HepG2 (cell line): ENCODE results near the gene AJM1. TPM values are rescaled to one million over a fixed set of nuclear protein-coding genes. Genes with fewer than 3 reads are reported as not detected.
A peak's percentile ranks its signal among the peaks of the same experiment; 100 is the strongest.

Experiments used
- ATAC-seq: fragments of 200-7000 bp; cut with Tn5 transposase; 3 replicates; pipeline ENCODE4 v1.9.1; 2020; ENCODE audit warnings: mild to moderate bottlenecking, moderate library complexity
- BruUV-seq: library from RNA; stranded (reverse); fragments of 400-500 nt; replicated peaks from 2 replicates; lab custom pipeline; 2021; lab: Mats Ljungman, UMichigan
- CTCF ChIA-PET: fragments of 300-600 bp; formaldehyde crosslinking; extraction: SDS; loops from one replicate; lab custom pipeline; 2021; ENCODE audit warnings: low total read pairs, inconsistent platforms, low intra/inter-chr PET ratio; lab: Yijun Ruan, JAX
- POLR2A ChIA-PET: fragments of 350-600 bp; sonication (Branson Sonifier 250); formaldehyde crosslinking; loops from one replicate; lab custom pipeline; 2020; ENCODE audit warnings: antibody characterized with exemption, inconsistent platforms; lab: Yijun Ruan, JAX
- DNase-seq: peaks from one replicate; pipeline ENCODE4 v3.0.0-alpha.2; 2015; ENCODE audit warnings: low spot score
- FAIRE-seq: peaks from 3 replicates; lab custom pipeline; 2011; peaks lifted over from hg19 to GRCh38; lab: Jason Lieb, UNC
- H2AFZ ChIP-seq: one replicate; pipeline ENCODE4 v1.6.1; 2011; ENCODE audit warnings: low read length, inconsistent platforms
- H3K27ac ChIP-seq: fragments of 300-600 bp; 3 replicates; pipeline ENCODE4 v1.8.0; 2011; ENCODE audit warnings: mixed run types, mild to moderate bottlenecking, mixed read lengths, low read length, inconsistent platforms; ENCODE audit not compliant: insufficient read depth; ENCODE audit errors: extremely low read length
- H3K27me3 ChIP-seq, 2 experiments: fragments of 200-600 bp in 1 of 2; 2 replicates in 1 of 2; 3 replicates in 1 of 2; pipeline versions ENCODE4 v1.6.0 to v1.8.0; 2011; ENCODE audit warnings: low read length in 2 of 2, mild to moderate bottlenecking in 2 of 2, moderate library complexity in 2 of 2, inconsistent platforms in 1 of 2; ENCODE audit not compliant: insufficient read depth in 2 of 2, control insufficient read depth in 1 of 2
- H3K36me3 ChIP-seq, 2 experiments: fragments of 200-600 bp in 1 of 2; replicated peaks in 1 of 2; 2 replicates in 1 of 2; 3 replicates in 1 of 2; pipeline versions ENCODE4 v1.5.1 to v1.8.0; 2011; ENCODE audit warnings: low read length in 2 of 2, inconsistent platforms in 1 of 2; ENCODE audit not compliant: insufficient read depth in 2 of 2, control insufficient read depth in 1 of 2
- H3K4me1 ChIP-seq: 2 replicates; pipeline ENCODE4 v1.5.1; 2012; ENCODE audit warnings: low read length, inconsistent platforms; ENCODE audit not compliant: insufficient read depth
- H3K4me2 ChIP-seq: 2 replicates; pipeline ENCODE4 v1.6.0; 2011; ENCODE audit warnings: low read depth, low read length, inconsistent platforms
- H3K4me3 ChIP-seq, 3 experiments: fragments of 200-600 bp in 1 of 3; sonication (generic), shearing (Covaris generic) in 1 of 3; replicated peaks in 1 of 3; 2 replicates each; pipeline ENCODE4 v1.5.1; 2011 to 2016; ENCODE audit warnings: low read length in 3 of 3, inconsistent platforms in 2 of 3, low read depth in 2 of 3, mild to moderate bottlenecking in 2 of 3, control low read depth in 1 of 3, mixed read lengths in 1 of 3; ENCODE audit not compliant: insufficient read depth in 1 of 3
- H3K79me2 ChIP-seq: one replicate; pipeline ENCODE4 v1.6.1; 2011; ENCODE audit warnings: low read length, inconsistent platforms; ENCODE audit not compliant: insufficient read depth
- H3K9ac ChIP-seq: 2 replicates; pipeline ENCODE4 v1.6.0; 2011; ENCODE audit warnings: mild to moderate bottlenecking, low read depth, low read length, inconsistent platforms; ENCODE audit not compliant: insufficient read depth
- H3K9me3 ChIP-seq: 2 replicates; pipeline ENCODE4 v1.5.1; 2012; ENCODE audit warnings: mild to moderate bottlenecking, low read length
- H4K20me1 ChIP-seq: 2 replicates; pipeline ENCODE4 v1.6.0; 2011; ENCODE audit warnings: inconsistent platforms, mild to moderate bottlenecking, low read length, moderate library complexity; ENCODE audit not compliant: insufficient read depth
- AGO2 ChIP-seq: fragments of 200-400 bp; formaldehyde crosslinking; optimal IDR thresholded peaks from 2 replicates; pipeline ENCODE3; 2017; ENCODE audit warnings: mild to moderate bottlenecking, low read depth, low read length, moderate library complexity
- JUNB ChIP-seq: sonication (generic); formaldehyde crosslinking; IDR thresholded peaks from 2 replicates; pipeline ENCODE4 v1.8.0; 2022; ENCODE audit warnings: missing genetic modification reagents, mild to moderate bottlenecking, borderline replicate concordance
- KDM4B ChIP-seq: sonication (generic); formaldehyde crosslinking; IDR thresholded peaks from 2 replicates; pipeline ENCODE4 v1.4.0; 2020; ENCODE audit warnings: missing genetic modification reagents
- POLR2G ChIP-seq: fragments of 200-400 bp; formaldehyde crosslinking; IDR thresholded peaks from 2 replicates; pipeline ENCODE4 v1.6.1; 2018; ENCODE audit warnings: mild to moderate bottlenecking, low read depth, low read length, moderate library complexity
- ZNF737 ChIP-seq: sonication (generic); formaldehyde crosslinking; IDR thresholded peaks from 2 replicates; pipeline ENCODE4 v1.5.0; 2020; ENCODE audit warnings: missing genetic modification reagents, mild to moderate bottlenecking, borderline replicate concordance
- WGBS: methylation state at CpG from one replicate; pipeline ENCODE4 v1.1.6; 2017; ENCODE audit warnings: low lambda C conversion rate; 5-methylcytosine and 5-hydroxymethylcytosine counted together
- in situ Hi-C: cut with HindIII; loops from 2 replicates; pipeline ENCODE4 v1.10.0; 2017; ENCODE audit warnings: low pct_unique_long_range_greater_than_20kb; ENCODE audit not compliant: extremely low pct_ligation_motif_present
- intact Hi-C: fragments of 100-400 bp; cut with micrococcal nuclease; formaldehyde crosslinking; loops from one replicate; pipeline ENCODE4 v1.10.0; 2022; ENCODE audit not compliant: unreplicated experiment
- polyA plus RNA-seq, 8 experiments: library from polyadenylated mRNA; depleted of rRNA in 3 of 8; stranded (reverse) in 7 of 8; unstranded in 1 of 8; fragments of >200 nt; fragmentation: Illumina TruSeq in 4 of 8; extraction: Trizol in 4 of 8; gene quantifications; 2 replicates each; pipeline versions ENCODE4 v1.2.1 to v1.2.3, GENCODE V29; 2011 to 2016; ENCODE audit warnings: low read depth in 4 of 8, missing spikeins in 1 of 8, mixed read lengths in 1 of 8; ENCODE audit not compliant: insufficient read depth in 1 of 8
- total RNA-seq, 5 experiments: library from RNA; depleted of rRNA; stranded (reverse); fragments of >200 nt; fragmentation: Illumina TruSeq; extraction: Trizol; gene quantifications; 2 replicates each; pipeline ENCODE4 v1.2.3, GENCODE V29; 2016; ENCODE audit warnings: low read depth in 1 of 5
- TF ChIP-seq, protein P1 (sequence below): sonication (generic); formaldehyde crosslinking; IDR thresholded peaks from 2 replicates; pipeline ENCODE4 v1.8.0; 2022; ENCODE audit warnings: mild to moderate bottlenecking, missing genetic modification reagents, moderate library complexity
- TF ChIP-seq, protein P2 (sequence below): sonication (generic); formaldehyde crosslinking; IDR thresholded peaks from 2 replicates; pipeline ENCODE4 v1.5.1; 2020; ENCODE audit warnings: mild to moderate bottlenecking, missing genetic modification reagents, moderate library complexity

The AJM1 gene
- total and polyA plus RNA-seq, 2 of the 13 experiments (the other 11 are each of a cell fraction or from before 2014, with no cell fraction given): 1.1 to 1.2 TPM

- no TSS peak for BruUV-seq
- in situ Hi-C loops: no loop called here
- no peak overlapping the region for H3K4me3 ChIP-seq
- no peak for DNase-seq
- no peak overlapping the region for H3K4me2 ChIP-seq
- no peaks in the 10 kb centered on the region for H3K9me3 ChIP-seq
- H3K27me3 ChIP-seq: no peaks in the 10 kb centered on the region
- peaks cover 2 to 28% of the 10 kb centered on the region in 2 experiments; a peak in 4 of 5 replicates for H3K36me3 ChIP-seq
- no peak for FAIRE-seq
- CTCF ChIA-PET: no interaction called here
- TF ChIP-seq, protein P1, sequence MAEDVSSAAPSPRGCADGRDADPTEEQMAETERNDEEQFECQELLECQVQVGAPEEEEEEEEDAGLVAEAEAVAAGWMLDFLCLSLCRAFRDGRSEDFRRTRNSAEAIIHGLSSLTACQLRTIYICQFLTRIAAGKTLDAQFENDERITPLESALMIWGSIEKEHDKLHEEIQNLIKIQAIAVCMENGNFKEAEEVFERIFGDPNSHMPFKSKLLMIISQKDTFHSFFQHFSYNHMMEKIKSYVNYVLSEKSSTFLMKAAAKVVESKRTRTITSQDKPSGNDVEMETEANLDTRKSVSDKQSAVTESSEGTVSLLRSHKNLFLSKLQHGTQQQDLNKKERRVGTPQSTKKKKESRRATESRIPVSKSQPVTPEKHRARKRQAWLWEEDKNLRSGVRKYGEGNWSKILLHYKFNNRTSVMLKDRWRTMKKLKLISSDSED (CRISPR knock-in tag): no peak
- TF ChIP-seq POLR2G: peak; percentile 19; the same call in 1 of the 2 replicates
- TF ChIP-seq JUNB (CRISPR knock-in tag): no peak
- TF ChIP-seq, protein P2, sequence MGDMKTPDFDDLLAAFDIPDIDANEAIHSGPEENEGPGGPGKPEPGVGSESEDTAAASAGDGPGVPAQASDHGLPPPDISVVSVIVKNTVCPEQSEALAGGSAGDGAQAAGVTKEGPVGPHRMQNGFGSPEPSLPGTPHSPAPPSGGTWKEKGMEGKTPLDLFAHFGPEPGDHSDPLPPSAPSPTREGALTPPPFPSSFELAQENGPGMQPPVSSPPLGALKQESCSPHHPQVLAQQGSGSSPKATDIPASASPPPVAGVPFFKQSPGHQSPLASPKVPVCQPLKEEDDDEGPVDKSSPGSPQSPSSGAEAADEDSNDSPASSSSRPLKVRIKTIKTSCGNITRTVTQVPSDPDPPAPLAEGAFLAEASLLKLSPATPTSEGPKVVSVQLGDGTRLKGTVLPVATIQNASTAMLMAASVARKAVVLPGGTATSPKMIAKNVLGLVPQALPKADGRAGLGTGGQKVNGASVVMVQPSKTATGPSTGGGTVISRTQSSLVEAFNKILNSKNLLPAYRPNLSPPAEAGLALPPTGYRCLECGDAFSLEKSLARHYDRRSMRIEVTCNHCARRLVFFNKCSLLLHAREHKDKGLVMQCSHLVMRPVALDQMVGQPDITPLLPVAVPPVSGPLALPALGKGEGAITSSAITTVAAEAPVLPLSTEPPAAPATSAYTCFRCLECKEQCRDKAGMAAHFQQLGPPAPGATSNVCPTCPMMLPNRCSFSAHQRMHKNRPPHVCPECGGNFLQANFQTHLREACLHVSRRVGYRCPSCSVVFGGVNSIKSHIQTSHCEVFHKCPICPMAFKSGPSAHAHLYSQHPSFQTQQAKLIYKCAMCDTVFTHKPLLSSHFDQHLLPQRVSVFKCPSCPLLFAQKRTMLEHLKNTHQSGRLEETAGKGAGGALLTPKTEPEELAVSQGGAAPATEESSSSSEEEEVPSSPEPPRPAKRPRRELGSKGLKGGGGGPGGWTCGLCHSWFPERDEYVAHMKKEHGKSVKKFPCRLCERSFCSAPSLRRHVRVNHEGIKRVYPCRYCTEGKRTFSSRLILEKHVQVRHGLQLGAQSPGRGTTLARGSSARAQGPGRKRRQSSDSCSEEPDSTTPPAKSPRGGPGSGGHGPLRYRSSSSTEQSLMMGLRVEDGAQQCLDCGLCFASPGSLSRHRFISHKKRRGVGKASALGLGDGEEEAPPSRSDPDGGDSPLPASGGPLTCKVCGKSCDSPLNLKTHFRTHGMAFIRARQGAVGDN (CRISPR knock-in tag): peak; percentile 18; the same call in 1 of the 2 replicates
- TF ChIP-seq KDM4B (CRISPR knock-in tag): no peak
- peak; percentile 21 for TF ChIP-seq AGO2
- no peak for TF ChIP-seq ZNF737 (CRISPR knock-in tag)
- TF ChIP-seq, all 625 proteins: peak for 3
- POLR2A ChIA-PET: interaction anchor here (1.0 kb wide), 1 partner anchor 15 kb away, joined by 4 read pairs; no protein-coding TSS in a partner anchor
- Histone ChIP-seq H3K27ac (no peak overlapping the region), H3K4me1 (peaks cover 40% of the 10 kb centered on the region), H4K20me1 (no peaks in the 10 kb centered on the region; the same call in 1 of the 2 replicates), H3K9ac (no peak overlapping the region), H2AFZ (no peak overlapping the region), H3K79me2 (peaks cover 48% of the 10 kb centered on the region)
- 95% methylated on average over 13 of the region's 13 CpGs for WGBS
- intact Hi-C loops: no loop called here
- no peak for ATAC-seq
These were observed 27.4 kb upstream of the AJM1 start for GRCh38 chr9:136814725-136815421.
